MCF 10A (cell line): Measurements from ENCODE around the gene DNMBP. TPM values are rescaled to one million over a fixed set of nuclear protein-coding genes. Genes with fewer than 3 reads are reported as not detected.

Source experiments
- BruUV-seq: library from RNA; stranded (reverse); fragments of 400-500 nt; replicated peaks from 2 replicates; lab custom pipeline; 2021; lab: Mats Ljungman, UMichigan
- CTCF ChIA-PET: fragments of 300-600 bp; sonication (Branson Sonifier 250); formaldehyde crosslinking; extraction: SDS; loops from one replicate; lab custom pipeline; 2021; ENCODE audit warnings: antibody characterized with exemption, inconsistent platforms; lab: Yijun Ruan, JAX
- POLR2A ChIA-PET: fragments of 300-600, 350-650 bp; sonication (Branson Sonifier 250); formaldehyde crosslinking; extraction: SDS; loops from one replicate; lab custom pipeline; 2020; ENCODE audit warnings: antibody characterized with exemption, inconsistent platforms; lab: Yijun Ruan, JAX
- DNase-seq: peaks from one replicate; pipeline ENCODE4 v3.0.0-alpha.2; 2018; ENCODE audit not compliant: unreplicated experiment
- H3K27ac Mint-ChIP-seq: one replicate; pipeline ENCODE4 v1.8.0; 2022; ENCODE audit warnings: mild to moderate bottlenecking, low read depth, mixed read lengths; ENCODE audit not compliant: unreplicated experiment
- H3K27me3 Mint-ChIP-seq: one replicate; pipeline ENCODE4 v1.8.0; 2022; ENCODE audit warnings: mixed read lengths; ENCODE audit not compliant: insufficient read depth, unreplicated experiment
- H3K36me3 Mint-ChIP-seq: one replicate; pipeline ENCODE4 v1.8.0; 2022; ENCODE audit warnings: mild to moderate bottlenecking, moderate library complexity, mixed read lengths; ENCODE audit not compliant: insufficient read depth, unreplicated experiment
- H3K4me1 Mint-ChIP-seq: one replicate; pipeline ENCODE4 v1.8.0; 2022; ENCODE audit warnings: mixed read lengths; ENCODE audit not compliant: insufficient read depth, unreplicated experiment
- H3K4me3 Mint-ChIP-seq: one replicate; pipeline ENCODE4 v1.8.0; 2022; ENCODE audit warnings: mild to moderate bottlenecking, moderate library complexity, mixed read lengths; ENCODE audit not compliant: unreplicated experiment
- H3K9me3 Mint-ChIP-seq: one replicate; pipeline ENCODE4 v1.8.0; 2022; ENCODE audit warnings: mixed read lengths; ENCODE audit not compliant: unreplicated experiment
- CTCF ChIP-seq: fragments of 200-600 bp; IDR thresholded peaks from one replicate; pipeline ENCODE4 v1.8.0; 2022; ENCODE audit warnings: antibody characterized with exemption, mild to moderate bottlenecking; ENCODE audit not compliant: unreplicated experiment
- intact Hi-C: fragments of 100-400 bp; cut with micrococcal nuclease; formaldehyde crosslinking; loops from 2 replicates; pipeline ENCODE4 v1.14.1; 2022
- total RNA-seq: library from RNA; stranded (reverse); gene quantifications from 2 replicates; pipeline ENCODE4 v1.2.3, GENCODE V29; 2022

The DNMBP gene
- total RNA-seq, 1 experiment from 2014 or later: 11.3 TPM

- Mint-ChIP-seq H3K27ac (peak overlapping the region; percentile 79), H3K4me1 (peaks cover 45% of the 10 kb centered on the region), H3K27me3 (no peaks in the 10 kb centered on the region), H3K9me3 (no peaks in the 10 kb centered on the region), H3K36me3 (peaks cover 4% of the 10 kb centered on the region), H3K4me3 (peak overlapping the region; percentile 94)
- ChIA-PET CTCF (interaction anchor here (0.8 to 7.9 kb wide), 8 partner anchors 13 to 162 kb away, joined by 3 to 92 read pairs (median 8); no protein-coding TSS in a partner anchor), POLR2A (interaction anchor here (0.6 to 23.3 kb wide), 14 partner anchors 13 to 352 kb away, joined by 3 to 547 read pairs (median 9); partner anchors contain the start of gene ERLIN1)
- intact Hi-C loops: loop anchor here (5.0 to 10.0 kb wide), 3 partner anchors 40 to 177 kb away; partner anchors contain the start of gene ERLIN1
- no peak for DNase-seq
- BruUV-seq: no TSS peak
- no peak for TF ChIP-seq CTCF
Measured at GRCh38 chr10:100007231-100008141, 2.3 kb downstream of the DNMBP start.

- H3K36me3 Mint-ChIP-seq: peaks cover 4% of the 10 kb centered on the region
- peaks cover 52% of the 10 kb centered on the region for H3K4me1 Mint-ChIP-seq
- CTCF ChIA-PET: interaction anchor here (0.6 to 7.9 kb wide), 8 partner anchors 23 to 628 kb away, joined by 3 to 92 read pairs (median 4); no protein-coding TSS in a partner anchor
Measured at GRCh38 chr10:100006243-100006886, 3.4 kb downstream of the DNMBP start.

GRCh38 chr10:100004805-100005510 lies 4.8 kb downstream of the DNMBP start:
- no peaks in the 10 kb centered on the region for H3K9me3 Mint-ChIP-seq
- no TSS peak for BruUV-seq
- TF ChIP-seq CTCF: no peak
- peaks cover 44% of the 10 kb centered on the region for H3K4me1 Mint-ChIP-seq
- H3K27me3 Mint-ChIP-seq: no peaks in the 10 kb centered on the region
- DNase-seq: no peak
- intact Hi-C loops: loop anchor here (5.0 to 10.0 kb wide), 3 partner anchors 38 to 180 kb away; partner anchors contain the start of gene ERLIN1
- peak overlapping the region; percentile 91 for H3K27ac Mint-ChIP-seq
- ChIA-PET CTCF (interaction anchor here (1.2 to 7.9 kb wide), 4 partner anchors 21 to 41 kb away, joined by 4 to 92 read pairs (median 30); no protein-coding TSS in a partner anchor), POLR2A (interaction anchor here (1.2 to 23.3 kb wide), 6 partner anchors 8 to 99 kb away, joined by 3 to 547 read pairs (median 16); no protein-coding TSS in a partner anchor)
- H3K4me3 Mint-ChIP-seq: peak overlapping the region; percentile 94
- H3K36me3 Mint-ChIP-seq: peaks cover 4% of the 10 kb centered on the region

More at GRCh38 chr10:100006243-100006886, 3.4 kb downstream of the DNMBP start:
- Mint-ChIP-seq H3K27ac (peak overlapping the region; percentile 91), H3K27me3 (no peaks in the 10 kb centered on the region), H3K9me3 (no peaks in the 10 kb centered on the region), H3K4me3 (peak overlapping the region; percentile 94)
- intact Hi-C loops: loop anchor here (1.0 to 10.0 kb wide), 4 partner anchors 29 to 178 kb away; partner anchors contain the start of gene ERLIN1
- POLR2A ChIA-PET: interaction anchor here (0.7 to 23.3 kb wide), 15 partner anchors 10 to 351 kb away, joined by 3 to 547 read pairs (median 7); partner anchors contain the start of genes COX15, CUTC and ERLIN1
- peak; percentile 91 for DNase-seq
- BruUV-seq: no TSS peak
- no peak for TF ChIP-seq CTCF
